Measurements from ENCODE around the gene EXOC6B. TPM values are rescaled to one million over a fixed set of nuclear protein-coding genes. Genes with fewer than 3 reads are reported as not detected.
A peak's percentile ranks its signal among the peaks of the same experiment; 100 is the strongest.

Gene EXOC6B
- total and polyA plus RNA-seq, 9 of the 15 experiments (the other 6 are each of a cell fraction or from before 2014, with no cell fraction given), result 0.28 to 4.2 (median 2.0) TPM

- TF ChIP-seq ATF6 (CRISPR knock-in tag; IDR thresholded peaks at IDR 0.05) (no peak), ARID3A (IDR thresholded peaks at IDR 0.05; ENCODE audit: borderline replicate concordance, low read depth, low read length) (no peak), XRCC5 (IDR thresholded peaks at IDR 0.05; ENCODE audit: low read depth, low read length) (no peak), SMC3 (conservative IDR thresholded peaks at IDR 0.05; ENCODE audit: insufficient read depth, low read depth, low read length) (peak; percentile 76), ZNF512 (tag; IDR thresholded peaks at IDR 0.05) (0 out of 2 replicates have a peak, but pooled peaks have one; percentile 27)
Observed at GRCh38 chr2:72579591-72580180, 246.1 kb downstream of the EXOC6B start (continued).

Data from K562 (cell line).